GM19467 (cell line): Measurements from ENCODE around the gene CCS.
"Not testable (repeated sequence)": the region's sequence is repeated elsewhere in the genome, so short reads cannot be mapped to it uniquely, and the experiment has no call there.

Source experiments
- ATAC-seq: cut with Tn5 transposase; IDR thresholded peaks from one replicate; pipeline ENCODE4 v1.9.1; 2021; ENCODE audit warnings: mild to moderate bottlenecking, moderate library complexity; ENCODE audit not compliant: unreplicated experiment

CCS gene

DNA sequence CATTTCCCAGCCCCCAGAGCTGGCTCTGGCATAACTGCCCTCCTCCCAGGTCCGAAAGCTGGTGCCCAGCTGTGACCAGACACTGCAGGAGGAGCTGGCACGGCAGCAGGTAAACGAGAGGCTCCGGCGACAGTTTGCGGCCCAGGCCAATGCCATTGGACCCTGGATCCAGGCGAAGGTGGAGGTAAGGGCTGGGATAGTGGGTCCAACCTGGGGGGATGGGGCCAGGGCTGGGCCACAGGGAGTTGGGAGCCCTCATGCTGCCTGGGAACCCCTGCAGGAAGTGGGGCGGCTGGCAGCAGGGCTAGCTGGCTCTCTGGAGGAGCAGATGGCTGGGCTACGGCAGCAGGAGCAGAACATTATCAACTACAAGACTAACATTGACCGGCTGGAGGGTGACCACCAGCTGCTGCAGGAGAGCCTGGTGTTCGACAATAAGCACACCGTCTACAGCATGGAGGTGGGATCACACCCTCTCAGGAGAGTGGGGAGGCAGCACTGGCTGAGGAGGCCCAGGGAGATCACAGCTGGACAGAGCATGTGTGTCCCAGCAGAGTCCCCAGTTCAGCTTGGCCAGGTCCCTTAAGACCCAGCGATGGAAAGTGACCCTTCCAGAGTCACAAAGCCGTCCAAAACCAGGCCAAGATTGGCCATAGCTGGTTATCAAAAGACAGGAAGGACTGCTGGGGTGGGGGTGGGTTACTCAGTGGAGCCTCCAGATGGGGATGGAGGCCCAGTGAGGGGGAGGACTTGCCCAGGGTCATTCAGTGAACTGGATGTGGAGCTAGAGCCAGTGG lies 31.6 kb upstream of the CCS start:
- ATAC-seq, result no peak

DNA sequence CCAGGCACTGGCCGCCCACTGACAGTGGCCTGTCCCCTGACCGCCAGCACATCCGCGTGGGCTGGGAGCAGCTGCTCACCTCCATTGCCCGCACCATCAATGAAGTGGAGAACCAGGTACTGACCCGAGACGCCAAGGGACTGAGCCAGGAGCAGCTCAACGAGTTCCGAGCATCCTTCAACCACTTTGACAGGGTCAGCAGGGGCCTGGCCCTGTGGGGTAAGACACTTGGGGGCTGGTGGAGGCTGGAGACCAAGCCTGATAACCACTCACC lies 31.1 kb upstream of the CCS start:
- no peak for ATAC-seq

DNA sequence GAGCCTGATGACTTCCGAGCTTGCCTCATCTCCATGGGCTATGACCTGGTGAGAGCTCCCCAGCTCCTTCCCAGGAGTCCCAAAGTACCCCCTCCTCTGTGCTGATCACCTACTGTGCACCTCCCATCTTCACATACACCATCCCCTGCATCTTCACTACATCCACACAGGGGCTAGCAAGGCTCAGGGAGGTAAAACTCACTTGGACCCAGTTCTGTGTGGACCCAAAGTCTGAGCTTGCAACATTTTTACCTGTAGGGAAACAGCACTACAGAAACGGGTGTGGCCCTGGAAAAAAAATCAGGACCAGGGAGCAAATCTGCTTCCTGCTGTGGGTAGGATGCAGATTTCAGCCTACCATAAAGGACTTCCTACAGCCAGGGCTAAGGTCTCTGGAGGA lies 30.7 kb upstream of the CCS start:
- no peak for ATAC-seq

DNA sequence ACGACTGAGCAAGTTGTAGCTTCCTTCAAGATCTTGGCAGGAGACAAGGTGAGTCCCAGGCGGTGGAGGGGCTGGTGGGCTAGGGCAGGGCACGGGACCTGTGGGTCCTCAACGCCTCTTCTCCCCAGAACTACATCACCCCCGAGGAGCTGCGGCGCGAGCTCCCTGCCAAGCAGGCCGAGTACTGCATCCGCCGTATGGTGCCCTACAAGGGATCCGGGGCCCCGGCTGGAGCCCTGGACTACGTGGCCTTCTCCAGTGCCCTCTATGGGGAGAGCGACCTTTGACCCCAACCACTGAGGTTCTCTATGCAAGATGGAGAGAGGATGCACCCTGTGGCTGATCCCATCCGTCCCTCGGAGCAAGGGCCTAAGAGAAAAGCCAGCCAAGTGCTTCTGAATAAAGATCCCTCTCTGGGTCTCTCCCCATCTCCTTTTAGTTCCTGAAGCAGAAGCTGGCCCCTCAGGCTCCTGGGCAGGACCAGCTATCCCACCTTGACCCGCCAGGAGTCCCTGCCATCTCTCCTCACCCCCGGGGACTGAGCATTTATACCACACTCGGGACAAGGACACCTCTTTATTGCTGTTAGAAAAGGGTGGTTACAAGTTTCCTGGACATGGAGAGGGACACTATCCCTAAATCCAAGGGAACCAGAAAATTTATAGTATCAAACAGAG lies 29.9 kb upstream of the CCS start:
- no peak for ATAC-seq

DNA sequence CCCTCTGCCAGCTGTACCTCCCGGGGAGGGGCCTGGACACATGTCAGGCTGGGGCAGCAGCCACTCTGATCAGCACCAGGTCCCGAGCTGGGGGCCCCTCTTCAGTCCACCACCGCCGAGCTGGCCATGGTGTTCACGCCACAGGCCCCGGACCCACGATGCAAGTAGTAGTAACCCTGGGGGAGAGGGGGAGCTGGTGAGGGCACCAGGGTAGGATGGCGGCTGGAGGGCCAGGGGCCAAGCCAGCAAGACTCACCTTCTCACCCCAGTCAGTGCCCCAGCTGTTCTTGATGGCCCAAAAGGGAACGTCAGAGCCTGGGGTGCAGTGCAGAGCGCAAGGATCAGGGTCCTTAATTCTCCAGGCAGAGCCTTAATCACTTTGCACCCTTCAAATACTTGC lies 29.2 kb upstream of the CCS start:
- no peak for ATAC-seq

DNA sequence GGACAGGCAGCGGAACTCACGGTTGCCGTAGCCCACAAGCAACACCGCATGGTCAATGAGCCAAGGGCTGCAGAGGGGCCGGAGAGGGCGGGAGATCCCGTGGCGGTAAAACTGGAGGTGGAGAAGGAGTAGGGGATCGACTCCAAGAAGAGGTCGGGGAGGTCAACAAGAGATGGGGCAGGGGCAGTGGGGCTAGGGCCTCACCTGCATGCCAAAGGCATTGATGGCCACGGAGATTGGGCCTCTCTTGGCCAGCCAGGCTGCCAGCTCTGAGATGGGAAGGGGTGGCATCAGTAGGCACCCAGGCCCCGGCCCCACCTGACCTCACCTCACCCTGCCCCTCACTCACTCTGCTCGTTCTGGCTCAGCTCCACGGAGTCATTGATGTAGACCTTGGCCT lies 28.4 kb upstream of the CCS start:
- no peak for ATAC-seq

DNA sequence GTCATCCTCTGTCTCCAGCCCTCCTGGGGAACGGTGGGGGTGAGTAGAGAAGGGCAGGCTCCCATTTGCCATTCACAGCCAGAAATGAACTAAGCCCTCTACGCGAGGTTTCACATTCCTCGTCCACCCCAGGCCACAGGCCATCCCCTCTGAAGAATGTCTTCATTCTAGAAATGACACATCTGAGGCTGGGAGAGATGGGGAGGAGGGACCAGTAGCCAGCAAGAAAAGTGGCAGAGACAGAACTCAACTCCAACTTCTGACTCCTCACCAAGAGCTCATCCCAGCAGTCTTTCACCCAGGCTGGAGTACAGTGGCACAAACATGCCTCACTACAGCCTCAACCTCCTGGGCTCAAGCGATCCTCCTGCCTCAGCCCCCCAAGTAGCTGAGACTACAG lies 28.0 kb upstream of the CCS start:
- ATAC-seq, result no peak

DNA sequence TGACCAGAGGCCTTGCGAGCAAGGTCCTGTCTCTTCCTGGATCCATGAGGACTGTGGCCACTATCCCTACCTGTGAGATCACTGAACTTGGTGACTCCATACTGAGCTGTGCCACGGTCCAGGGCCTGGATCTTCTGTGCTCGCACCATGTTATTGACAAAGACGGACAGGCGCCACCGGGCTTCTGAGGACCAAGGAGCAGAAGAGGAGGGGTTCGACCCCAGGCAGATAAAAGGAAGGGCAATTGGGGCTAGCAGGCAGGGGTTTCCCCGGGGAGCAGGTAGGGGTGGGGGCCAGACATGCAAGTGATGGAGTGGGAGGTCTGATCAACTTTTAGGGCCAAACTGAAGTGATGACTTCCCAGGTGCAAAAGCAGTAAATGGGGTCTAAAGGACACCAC lies 26.8 kb upstream of the CCS start:
- no peak for ATAC-seq

DNA sequence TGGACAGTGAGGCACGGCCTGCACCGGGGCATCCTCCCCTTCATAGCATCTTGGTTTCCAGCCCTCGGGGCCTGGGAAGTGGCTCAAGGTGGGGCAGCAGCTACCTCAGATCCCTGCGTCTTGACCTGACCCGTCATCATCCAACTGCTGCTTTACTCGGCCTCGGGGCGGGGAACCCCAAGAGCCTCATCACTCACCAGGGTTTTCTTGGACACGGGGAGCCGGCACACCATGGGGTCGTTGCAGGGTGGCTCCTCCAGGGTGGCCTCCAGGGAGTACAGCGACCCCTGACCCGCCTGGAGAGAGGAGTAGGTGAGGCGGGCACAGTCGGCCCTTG lies 25.2 kb upstream of the CCS start:
- ATAC-seq, result no peak

DNA sequence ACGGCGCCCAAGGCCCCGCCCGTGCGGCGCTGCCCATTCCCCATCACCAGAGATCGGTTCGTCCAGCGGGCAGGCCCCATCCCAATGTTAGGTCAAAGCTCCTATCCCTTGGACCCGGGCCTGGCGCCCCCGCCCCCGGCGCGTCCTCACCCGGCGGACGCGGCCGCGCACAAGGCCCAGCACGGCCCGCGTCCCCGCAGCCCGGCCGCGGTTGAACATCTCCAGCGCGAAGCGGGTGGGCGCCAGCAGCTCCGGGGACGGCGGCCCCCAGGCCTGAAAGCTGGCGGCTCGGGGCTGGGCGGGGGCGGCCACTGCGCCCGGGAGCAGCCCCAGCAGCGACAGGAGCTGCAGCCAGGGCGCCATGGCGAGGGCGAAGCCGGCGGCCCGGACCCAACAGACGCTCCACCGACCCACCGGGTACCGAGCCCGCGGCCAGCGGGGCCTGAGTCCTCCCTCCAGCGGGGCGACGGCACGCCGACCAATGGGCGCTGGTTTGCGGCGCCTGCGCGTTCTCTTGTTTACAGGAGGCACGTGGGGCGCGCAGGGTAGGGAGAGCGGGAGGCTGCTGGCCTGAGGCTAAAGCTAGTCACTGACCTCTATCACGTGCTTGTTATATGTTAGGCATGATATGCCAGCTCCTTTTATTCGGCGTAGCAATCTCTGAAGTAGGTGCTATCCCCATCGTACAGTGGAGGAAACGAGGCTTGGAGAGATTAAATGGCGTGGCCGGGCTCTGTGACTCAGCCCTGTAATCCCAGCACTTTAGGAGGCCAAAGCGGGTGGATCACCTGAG lies 24.7 kb upstream of the CCS start, which contains the start of gene CTSF:
Gene CTSF, minus strand, starts transcription at position 483 of the 793 bp plus-strand sequence. Its CDS starts 120 bp downstream, at position 363.
- ATAC-seq, result no peak

DNA sequence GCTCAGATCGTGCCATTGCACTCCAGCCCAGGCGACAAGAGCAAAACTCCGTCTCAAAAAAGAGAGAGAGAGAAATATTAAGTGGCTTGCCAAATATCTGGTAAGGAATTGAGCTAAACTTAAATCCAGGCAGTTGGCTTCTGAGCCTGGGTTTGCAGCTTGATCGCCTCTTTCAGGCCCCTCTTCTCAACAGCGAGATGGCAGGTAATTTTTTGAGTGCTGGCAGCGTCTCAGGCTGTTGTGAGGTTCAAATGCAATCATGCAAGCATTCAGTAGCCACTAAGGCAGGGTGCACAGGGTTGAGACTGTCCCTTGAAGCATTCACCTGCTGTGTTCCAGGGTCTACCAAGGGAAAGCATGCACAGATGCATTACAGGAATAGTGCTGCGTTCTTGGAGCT lies 23.9 kb upstream of the CCS start:
- ATAC-seq, result no peak

DNA sequence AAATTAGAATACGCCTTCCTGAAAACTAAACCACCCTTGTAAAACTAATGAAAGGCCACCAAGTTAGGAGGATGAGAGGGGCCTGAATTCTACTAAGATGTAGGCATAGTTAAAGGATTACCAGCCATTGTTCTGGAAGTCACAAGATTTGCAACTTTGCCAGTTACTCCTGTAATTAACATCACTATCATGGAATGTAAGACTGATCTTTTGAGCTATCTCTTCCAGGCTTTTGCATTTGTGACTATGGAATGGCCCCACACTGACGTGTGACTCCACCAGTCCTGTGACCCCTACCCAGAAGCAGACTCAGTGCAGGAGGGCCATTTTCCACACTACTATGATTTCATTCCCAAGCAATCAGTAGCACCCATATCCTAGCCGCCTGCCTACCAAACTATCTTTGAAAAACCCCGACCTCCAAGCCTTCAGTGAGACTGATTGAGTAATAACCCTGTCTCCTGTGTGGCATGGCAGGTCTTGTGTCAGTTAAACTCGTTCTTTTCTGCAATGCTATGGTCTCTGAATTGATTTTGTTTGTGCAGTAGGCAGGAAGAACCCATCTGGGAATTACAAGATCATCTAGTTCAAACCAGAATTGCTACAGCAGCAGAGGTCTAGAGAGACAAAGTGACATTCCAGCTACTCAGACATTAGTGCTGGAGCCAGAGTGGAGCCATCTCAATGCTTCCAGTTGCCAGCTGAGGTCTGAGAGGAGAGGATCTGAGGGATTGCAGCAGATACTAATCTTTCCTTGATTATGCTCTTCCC lies 22.7 kb upstream of the CCS start:
- no peak for ATAC-seq

DNA sequence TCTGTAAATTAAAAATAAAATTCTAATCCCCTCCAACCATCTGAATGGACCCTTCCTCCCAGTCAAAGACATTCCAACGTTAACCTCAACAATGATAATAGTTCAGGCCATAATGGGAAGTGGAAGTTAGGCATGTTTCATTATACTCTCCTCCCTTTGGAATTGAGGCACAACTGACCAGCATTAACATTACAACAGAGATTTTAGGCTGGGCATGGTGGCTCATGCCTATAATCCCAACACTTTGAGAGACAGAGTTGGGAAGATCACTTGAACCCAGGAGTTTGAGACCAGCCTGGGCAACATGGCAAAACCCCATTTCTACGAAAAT lies 22.2 kb upstream of the CCS start:
- ATAC-seq, result no peak

DNA sequence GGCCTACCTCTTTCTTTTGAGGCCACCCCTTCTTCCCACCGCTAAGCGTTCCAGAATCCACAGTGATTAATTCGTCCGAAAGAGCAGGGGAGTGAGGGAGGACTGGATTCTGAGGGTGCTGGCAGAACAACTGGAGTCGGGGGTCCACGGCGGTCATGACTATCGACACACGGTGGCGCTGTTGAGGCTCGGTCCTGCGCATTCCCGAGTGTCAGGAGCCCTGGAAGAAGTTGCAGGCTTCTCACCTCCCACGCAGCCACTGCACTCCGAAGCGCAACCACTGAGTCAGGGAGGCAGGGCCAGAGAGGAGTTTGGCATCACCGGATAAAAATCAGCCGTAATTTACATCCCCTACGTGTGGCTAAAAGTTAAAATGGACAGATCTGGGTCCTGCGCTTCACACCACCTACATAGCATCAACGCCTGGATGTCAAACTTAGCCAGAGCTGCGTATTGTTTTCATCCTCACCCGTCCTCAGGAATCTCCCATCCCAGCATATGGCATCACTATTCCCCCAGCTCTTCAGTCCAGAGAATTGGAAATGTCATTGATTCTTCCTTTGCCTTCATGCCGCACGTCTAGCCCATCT lies 13.9 kb upstream of the CCS start:
- ATAC-seq, result no peak

DNA sequence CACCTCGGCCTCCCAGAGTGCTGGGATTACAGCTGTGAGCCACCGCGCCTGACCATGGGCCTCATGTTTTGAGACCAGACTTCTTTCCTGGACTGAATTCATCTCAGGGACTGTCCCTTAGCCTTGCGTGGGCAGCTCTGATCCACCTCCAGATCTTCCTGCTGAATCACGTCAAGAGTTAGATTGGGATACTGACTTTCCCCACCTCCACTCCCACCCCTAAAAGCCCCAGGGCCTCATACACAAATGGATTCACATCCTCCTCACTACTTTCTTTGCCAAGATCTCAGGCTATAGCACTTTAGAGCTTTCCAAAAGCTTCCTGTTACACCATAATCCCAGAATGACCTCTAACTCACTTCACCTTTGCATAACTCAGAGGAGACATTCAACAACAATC lies 12.2 kb upstream of the CCS start:
- ATAC-seq, result no peak

DNA sequence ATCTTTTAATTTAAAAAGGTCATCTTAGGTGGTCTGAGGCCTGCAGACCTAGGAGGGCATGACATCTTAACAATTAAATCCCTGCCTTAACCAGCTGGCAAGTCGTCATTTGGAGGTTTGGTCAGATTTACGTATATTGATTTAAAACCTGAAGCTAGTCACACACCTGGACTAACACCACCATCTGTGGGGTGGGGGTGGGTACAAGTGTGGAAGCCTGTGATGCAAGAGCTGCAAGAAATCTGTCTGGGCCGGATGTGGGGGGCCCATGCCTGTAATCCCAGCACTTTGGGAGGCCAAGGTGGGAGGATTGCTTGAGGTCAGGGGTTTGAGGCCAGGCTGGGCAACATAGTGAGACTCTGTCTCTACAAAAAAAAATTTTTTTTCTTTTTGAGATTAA lies 11.7 kb upstream of the CCS start:
- ATAC-seq, result no peak

DNA sequence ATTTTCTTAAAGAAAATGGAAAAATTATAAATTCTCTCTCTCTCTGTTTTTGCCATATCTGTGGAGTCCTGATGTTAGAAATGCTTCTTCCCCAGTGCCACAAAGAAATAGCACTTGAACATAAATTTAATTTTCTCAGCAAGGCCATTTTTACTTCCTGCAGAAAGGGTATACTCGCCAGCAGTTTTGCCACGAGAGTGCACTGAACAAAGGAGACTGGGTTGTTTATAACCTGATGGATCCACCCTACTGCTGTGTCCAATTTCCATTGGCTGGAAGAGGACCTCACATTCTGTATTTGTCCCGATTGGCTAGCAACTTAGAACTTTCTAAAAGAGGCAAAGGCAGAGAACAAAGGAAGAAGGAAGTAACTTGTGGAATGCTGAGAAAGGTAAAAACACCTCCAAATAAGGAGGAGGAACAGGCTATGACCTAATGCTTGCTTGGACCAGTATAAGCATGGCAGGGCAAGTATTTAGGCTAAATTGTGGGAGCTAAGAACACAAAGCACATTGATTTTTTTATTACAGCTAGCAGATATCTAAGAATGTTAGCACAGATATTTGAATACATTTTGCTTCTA lies 10.3 kb upstream of the CCS start:
- not testable (repeated sequence) for ATAC-seq

DNA sequence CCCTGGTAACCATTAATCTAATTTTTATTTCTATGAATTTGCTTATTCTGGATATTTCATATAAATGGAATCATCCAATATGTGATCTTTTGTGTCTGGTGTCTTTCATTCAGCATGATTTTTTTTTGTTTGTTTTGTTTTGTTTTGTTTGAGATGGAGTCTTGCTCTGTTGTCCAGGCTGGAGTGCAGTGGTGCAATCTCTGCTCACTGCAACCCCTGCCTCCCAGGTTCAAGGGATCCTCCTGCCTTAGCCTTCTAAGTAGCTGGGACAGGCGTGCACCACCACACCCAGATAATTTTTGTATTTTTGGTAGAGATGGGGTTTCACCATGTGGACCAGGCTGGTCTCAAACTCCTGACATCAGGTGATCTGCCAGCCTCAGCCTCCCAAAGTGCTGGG lies 7.5 kb upstream of the CCS start:
- ATAC-seq, result not testable (repeated sequence)

DNA sequence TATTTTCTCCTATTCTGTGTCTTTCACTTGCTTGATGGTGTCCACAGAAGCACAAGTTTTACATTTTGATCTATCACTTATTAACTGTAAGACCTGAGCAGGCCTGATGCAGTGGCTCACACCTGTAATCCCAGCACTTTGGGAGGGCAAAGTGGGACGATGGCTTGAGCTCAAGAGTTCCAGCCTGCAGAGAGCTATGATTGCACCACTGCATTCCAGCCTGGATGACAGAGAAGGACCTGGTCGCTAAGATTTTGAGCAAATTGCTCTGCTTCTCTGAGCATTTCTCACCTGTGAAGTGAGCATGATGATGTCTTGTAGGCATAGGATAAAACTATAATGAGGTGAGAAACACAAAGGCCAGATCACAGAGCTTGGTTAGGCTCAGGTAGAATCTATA lies 6.8 kb upstream of the CCS start:
- no peak for ATAC-seq

DNA sequence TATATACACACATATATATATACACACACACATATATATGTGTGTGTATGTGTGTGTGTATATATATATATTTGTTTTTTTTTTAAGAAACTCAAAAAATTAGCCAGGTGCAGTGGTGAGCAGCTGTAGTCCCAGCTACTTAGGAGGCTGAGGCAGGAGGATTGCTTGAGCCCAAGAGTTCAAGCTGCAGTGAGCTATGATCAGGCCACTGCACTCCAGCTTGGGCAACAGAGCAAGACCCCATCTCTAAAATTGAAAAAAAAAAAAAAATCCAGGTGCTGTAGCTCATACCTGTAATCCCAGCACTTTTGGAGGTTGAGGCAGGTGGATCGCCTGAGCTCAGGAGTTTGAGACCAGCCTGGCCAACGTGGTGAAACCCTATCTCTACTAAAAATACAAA lies 3.7 kb upstream of the CCS start:
- ATAC-seq, result not testable (repeated sequence)
